GM18508 (cell line): ENCODE data around the gene STK32B.

Experiments used
- ATAC-seq: cut with Tn5 transposase; IDR thresholded peaks from one replicate; pipeline ENCODE4 v1.9.1; 2021; ENCODE audit warnings: moderate number of reproducible peaks; ENCODE audit not compliant: insufficient read depth, unreplicated experiment

STK32B gene

GRCh38 chr4:5029447-5029846, 21.8 kb upstream of the STK32B start:
- no peak for ATAC-seq

- no peak for ATAC-seq
Measured at GRCh38 chr4:5030221-5030620, 21.1 kb upstream of the STK32B start.

- ATAC-seq = no peak
Measured at GRCh38 chr4:5030927-5031326, 20.4 kb upstream of the STK32B start.

- ATAC-seq = no peak
Measured at GRCh38 chr4:5032813-5033212, 18.5 kb upstream of the STK32B start.

- no peak for ATAC-seq
Measured at GRCh38 chr4:5033281-5033841, 17.9 kb upstream of the STK32B start.

GRCh38 chr4:5034206-5034605, 17.1 kb upstream of the STK32B start:
- ATAC-seq = no peak

- ATAC-seq = no peak
Measured at GRCh38 chr4:5036239-5036638, 15.0 kb upstream of the STK32B start.

- no peak for ATAC-seq
Measured at GRCh38 chr4:5037553-5038551, 13.4 kb upstream of the STK32B start.

GRCh38 chr4:5039800-5040199, 11.5 kb upstream of the STK32B start:
- no peak for ATAC-seq

GRCh38 chr4:5040856-5041620, 10.2 kb upstream of the STK32B start:
- no peak for ATAC-seq

GRCh38 chr4:5041699-5042098, 9.6 kb upstream of the STK32B start:
- no peak for ATAC-seq

GRCh38 chr4:5043579-5043978, 7.7 kb upstream of the STK32B start:
- no peak for ATAC-seq

GRCh38 chr4:5044341-5044740, 6.9 kb upstream of the STK32B start:
- no peak for ATAC-seq

GRCh38 chr4:5045097-5045496, 6.2 kb upstream of the STK32B start:
- no peak for ATAC-seq

- ATAC-seq = no peak
Measured at GRCh38 chr4:5048721-5049120, 2.6 kb upstream of the STK32B start.

- ATAC-seq = no peak
Measured at GRCh38 chr4:5050520-5051277, 581 bp upstream of the STK32B start.

GRCh38 chr4:5052204-5052702, 973 bp downstream of the STK32B start:
- ATAC-seq = no peak

- ATAC-seq = no peak
Measured at GRCh38 chr4:5052726-5053425, 1.6 kb downstream of the STK32B start.

GRCh38 chr4:5054532-5054931, 3.3 kb downstream of the STK32B start:
- ATAC-seq = no peak
